GM23338 (cell line): ENCODE measurements around the gene TMEM178A. TPM values are rescaled to one million over a fixed set of nuclear protein-coding genes. Genes with fewer than 3 reads are reported as not detected.

Source experiments
- ATAC-seq: fragments of 200-7000 bp; cut with Tn5 transposase; 3 replicates; pipeline ENCODE4 v1.9.1; 2020
- DNase-seq: peaks from one replicate; pipeline ENCODE4 v3.0.0-alpha.2; 2015; ENCODE audit warnings: low spot score
- H2AFZ ChIP-seq: fragments of 200-600 bp; sonication (generic); 2 replicates; pipeline ENCODE4 v1.8.0; 2016; ENCODE audit warnings: antibody characterized with exemption, mild to moderate bottlenecking, moderate library complexity
- H3F3A ChIP-seq: fragments of 200-600 bp; sonication (generic); replicated peaks from 2 replicates; pipeline ENCODE4 v1.8.0; 2017; ENCODE audit warnings: antibody characterized with exemption, mixed run types, low read depth
- H3K27ac ChIP-seq: fragments of 200-600 bp; sonication (generic); 2 replicates; pipeline ENCODE4 v1.6.1; 2016; ENCODE audit warnings: low read depth
- H3K27me3 ChIP-seq: fragments of 200-600 bp; sonication (generic); 2 replicates; pipeline ENCODE4 v1.8.0; 2016; ENCODE audit warnings: mild to moderate bottlenecking, mixed run types, moderate library complexity; ENCODE audit not compliant: insufficient read depth
- H3K36me3 ChIP-seq: fragments of 200-600 bp; sonication (generic); 2 replicates; pipeline ENCODE4 v1.8.0; 2016; ENCODE audit warnings: mild to moderate bottlenecking; ENCODE audit not compliant: insufficient read depth
- H3K4me1 ChIP-seq: fragments of 200-600 bp; sonication (generic); 2 replicates; pipeline ENCODE4 v1.8.0; 2016; ENCODE audit warnings: mild to moderate bottlenecking, moderate library complexity; ENCODE audit not compliant: insufficient read depth
- H3K4me2 ChIP-seq: fragments of 200-600 bp; sonication (generic); 2 replicates; pipeline ENCODE4 v1.7.1; 2017; ENCODE audit warnings: mixed run types
- H3K4me3 ChIP-seq: fragments of 200-600 bp; sonication (generic); 2 replicates; pipeline ENCODE4 v1.6.1; 2016; ENCODE audit warnings: mixed run types
- H3K79me2 ChIP-seq: fragments of 200-600 bp; sonication (generic); replicated peaks from 2 replicates; pipeline ENCODE4 v1.8.0; 2017; ENCODE audit warnings: mild to moderate bottlenecking; ENCODE audit not compliant: insufficient read depth
- H3K9me2 ChIP-seq: fragments of 200-600 bp; sonication (generic); 2 replicates; pipeline ENCODE4 v1.8.0; 2017; ENCODE audit not compliant: insufficient read depth
- H4K20me1 ChIP-seq: fragments of 200-600 bp; sonication (generic); replicated peaks from 2 replicates; pipeline ENCODE4 v1.8.0; 2017; ENCODE audit warnings: mild to moderate bottlenecking; ENCODE audit not compliant: insufficient read depth
- H3K27ac Mint-ChIP-seq: 2 replicates; pipeline ENCODE4 v1.8.0; 2020; ENCODE audit warnings: inconsistent platforms, mild to moderate bottlenecking, moderate library complexity, mixed read lengths
- H3K27me3 Mint-ChIP-seq: 3 replicates; pipeline ENCODE4 v1.8.0; 2022; ENCODE audit warnings: low read depth, mild to moderate bottlenecking, moderate library complexity, mixed read lengths, inconsistent platforms; ENCODE audit not compliant: insufficient read depth, poor library complexity
- H3K36me3 Mint-ChIP-seq: 3 replicates; pipeline ENCODE4 v1.8.0; 2021; ENCODE audit warnings: low read depth, mild to moderate bottlenecking, inconsistent platforms, moderate library complexity, mixed read lengths
- H3K4me1 Mint-ChIP-seq: 3 replicates; pipeline ENCODE4 v1.8.0; 2020; ENCODE audit warnings: mild to moderate bottlenecking, inconsistent platforms, mixed read lengths
- H3K4me3 Mint-ChIP-seq: 3 replicates; pipeline ENCODE4 v1.8.0; 2021; ENCODE audit warnings: moderate library complexity, mild to moderate bottlenecking, inconsistent platforms, mixed read lengths
- H3K9me3 Mint-ChIP-seq: 3 replicates; pipeline ENCODE4 v1.8.0; 2020; ENCODE audit warnings: moderate library complexity, mild to moderate bottlenecking, inconsistent platforms, mixed read lengths
- CREB1 ChIP-seq: fragments of 250-450 bp; sonication (Bioruptor Pico); IDR thresholded peaks from 2 replicates; pipeline ENCODE4 v1.5.0; 2020; ENCODE audit warnings: low read depth, mild to moderate bottlenecking, moderate library complexity
- EZH2phosphoT487 ChIP-seq: fragments of 200-600 bp; sonication (generic); IDR thresholded peaks from one replicate; pipeline ENCODE4 v1.8.1; 2018; ENCODE audit warnings: antibody characterized with exemption; ENCODE audit not compliant: unreplicated experiment
- JUNB ChIP-seq: IDR thresholded peaks from one replicate; pipeline ENCODE4 v1.6.1; 2016; ENCODE audit warnings: antibody characterized with exemption; ENCODE audit not compliant: unreplicated experiment
- NANOG ChIP-seq: IDR thresholded peaks from 2 replicates; pipeline ENCODE4 v1.6.1; 2016; ENCODE audit warnings: antibody characterized with exemption, borderline replicate concordance
- POLR2AphosphoS5 ChIP-seq: IDR thresholded peaks from 2 replicates; pipeline ENCODE4 v1.6.1; 2016; ENCODE audit warnings: antibody characterized with exemption, low read depth
- STAT1 ChIP-seq: IDR thresholded peaks from one replicate; pipeline ENCODE4 v1.6.1; 2016; ENCODE audit warnings: antibody characterized with exemption; ENCODE audit not compliant: unreplicated experiment
- ZNF114 ChIP-seq: fragments of 250-450 bp; sonication (Bioruptor Pico); IDR thresholded peaks from 2 replicates; pipeline ENCODE4 v1.5.0; 2020; ENCODE audit warnings: mild to moderate bottlenecking, moderate library complexity
- ZNF331 ChIP-seq: fragments of 250-450 bp; sonication (Bioruptor Pico); IDR thresholded peaks from 2 replicates; pipeline ENCODE4 v1.5.0; 2020; ENCODE audit warnings: low read depth, mild to moderate bottlenecking, moderate library complexity
- polyA plus RNA-seq: library from polyadenylated mRNA; unstranded; fragments of >200 nt; fragmentation: Nextera tagmentation; extraction: Ambion mirVana; gene quantifications from 2 replicates; pipeline ENCODE4 v1.2.1, GENCODE V29; 2016
- total RNA-seq: library from RNA; depleted of rRNA; stranded (reverse); fragments of >200 nt; shearing (Covaris generic); gene quantifications from 2 replicates; pipeline ENCODE4 v1.2.3, GENCODE V29; 2014
- TF ChIP-seq, protein P1 (sequence below): IDR thresholded peaks from 2 replicates; pipeline ENCODE4 v1.6.1; 2016; ENCODE audit warnings: antibody characterized with exemption
- TF ChIP-seq, protein P2 (sequence below), 2 experiments: fragments of 200-600 bp in 1 of 2; sonication (generic) in 1 of 2; conservative IDR thresholded peaks; 2 replicates each; pipeline versions ENCODE4 v1.5.1 to v1.6.1; 2016 to 2017; ENCODE audit warnings: antibody characterized with exemption in 2 of 2, low read depth in 2 of 2, mild to moderate bottlenecking in 2 of 2, moderate library complexity in 1 of 2
- TF ChIP-seq, protein P3 (sequence below): fragments of 250-450 bp; sonication (Bioruptor Pico); IDR thresholded peaks from 2 replicates; pipeline ENCODE4 v1.5.0; 2020; ENCODE audit warnings: mild to moderate bottlenecking, moderate library complexity

The TMEM178A gene
- total and polyA plus RNA-seq, 2 experiments from 2014 or later = 10.3 to 12.3 TPM

DNA sequence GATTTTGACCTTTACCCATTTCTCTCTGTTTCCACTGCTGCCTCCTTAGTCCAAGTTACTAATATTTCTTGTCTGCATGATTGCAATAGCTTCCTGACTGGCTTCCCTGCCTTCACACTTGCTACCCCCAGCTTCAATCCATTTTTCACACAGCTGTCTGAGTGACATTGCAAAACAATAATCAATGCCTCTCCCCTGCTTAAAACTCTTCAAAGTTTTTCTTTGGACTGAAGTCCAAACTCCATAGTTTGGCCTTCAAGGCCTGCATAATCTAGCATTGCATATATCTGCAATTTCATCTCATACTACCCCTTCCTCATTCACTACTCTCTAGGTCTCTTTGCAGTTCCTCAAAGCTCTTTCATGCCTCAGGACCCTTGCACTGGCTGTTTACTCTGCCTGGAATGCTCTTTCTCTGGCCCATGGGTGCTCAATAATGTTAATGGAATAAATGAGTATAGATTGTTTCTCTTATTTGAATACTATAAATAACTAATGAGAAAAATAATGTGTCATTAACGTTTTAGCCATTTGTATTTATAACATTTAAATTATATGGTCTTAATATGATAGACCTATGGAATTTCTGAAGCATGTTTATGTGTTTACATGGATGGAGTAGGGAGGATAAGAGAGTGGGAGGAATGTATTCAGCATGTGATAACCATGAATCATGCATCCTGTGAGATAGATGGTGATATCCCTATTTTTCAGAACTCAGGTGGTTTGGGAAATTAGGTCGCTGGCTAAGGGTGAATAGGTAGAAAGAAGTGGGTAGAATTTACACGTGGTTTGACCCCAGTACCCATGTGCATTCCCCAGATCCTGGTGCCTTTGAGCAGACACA, 5.7 kb upstream of the TMEM178A start:
- H2AFZ ChIP-seq = no peak overlapping the region
- H3K9me2 ChIP-seq = no peaks in the 10 kb centered on the region
- H3F3A ChIP-seq = no peaks in the 10 kb centered on the region; the same call in 1 of the 2 replicates
- H4K20me1 ChIP-seq = no peaks in the 10 kb centered on the region
- peaks cover 16% of the 10 kb centered on the region for H3K27me3 ChIP-seq
- no peak overlapping the region for H3K4me3 Mint-ChIP-seq
- no peaks in the 10 kb centered on the region for H3K36me3 ChIP-seq
- TF ChIP-seq ZNF331 (no peak), CREB1 (CRISPR knock-in tag) (no peak), JUNB (no peak), POLR2AphosphoS5 (no peak)
- TF ChIP-seq, protein P1, sequence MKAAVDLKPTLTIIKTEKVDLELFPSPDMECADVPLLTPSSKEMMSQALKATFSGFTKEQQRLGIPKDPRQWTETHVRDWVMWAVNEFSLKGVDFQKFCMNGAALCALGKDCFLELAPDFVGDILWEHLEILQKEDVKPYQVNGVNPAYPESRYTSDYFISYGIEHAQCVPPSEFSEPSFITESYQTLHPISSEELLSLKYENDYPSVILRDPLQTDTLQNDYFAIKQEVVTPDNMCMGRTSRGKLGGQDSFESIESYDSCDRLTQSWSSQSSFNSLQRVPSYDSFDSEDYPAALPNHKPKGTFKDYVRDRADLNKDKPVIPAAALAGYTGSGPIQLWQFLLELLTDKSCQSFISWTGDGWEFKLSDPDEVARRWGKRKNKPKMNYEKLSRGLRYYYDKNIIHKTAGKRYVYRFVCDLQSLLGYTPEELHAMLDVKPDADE = no peak
- TF ChIP-seq, protein P2, sequence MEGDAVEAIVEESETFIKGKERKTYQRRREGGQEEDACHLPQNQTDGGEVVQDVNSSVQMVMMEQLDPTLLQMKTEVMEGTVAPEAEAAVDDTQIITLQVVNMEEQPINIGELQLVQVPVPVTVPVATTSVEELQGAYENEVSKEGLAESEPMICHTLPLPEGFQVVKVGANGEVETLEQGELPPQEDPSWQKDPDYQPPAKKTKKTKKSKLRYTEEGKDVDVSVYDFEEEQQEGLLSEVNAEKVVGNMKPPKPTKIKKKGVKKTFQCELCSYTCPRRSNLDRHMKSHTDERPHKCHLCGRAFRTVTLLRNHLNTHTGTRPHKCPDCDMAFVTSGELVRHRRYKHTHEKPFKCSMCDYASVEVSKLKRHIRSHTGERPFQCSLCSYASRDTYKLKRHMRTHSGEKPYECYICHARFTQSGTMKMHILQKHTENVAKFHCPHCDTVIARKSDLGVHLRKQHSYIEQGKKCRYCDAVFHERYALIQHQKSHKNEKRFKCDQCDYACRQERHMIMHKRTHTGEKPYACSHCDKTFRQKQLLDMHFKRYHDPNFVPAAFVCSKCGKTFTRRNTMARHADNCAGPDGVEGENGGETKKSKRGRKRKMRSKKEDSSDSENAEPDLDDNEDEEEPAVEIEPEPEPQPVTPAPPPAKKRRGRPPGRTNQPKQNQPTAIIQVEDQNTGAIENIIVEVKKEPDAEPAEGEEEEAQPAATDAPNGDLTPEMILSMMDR (conservative IDR thresholded peaks at IDR 0.05; ENCODE audit: low read depth in 2 of 2) = no peak
- peaks cover 25% of the 10 kb centered on the region for H3K4me1 Mint-ChIP-seq
- H3K79me2 ChIP-seq = no peaks in the 10 kb centered on the region
- H3K4me2 ChIP-seq = no peak overlapping the region
- peaks cover 15% of the 10 kb centered on the region for H3K4me1 ChIP-seq
- H3K4me3 ChIP-seq = no peak overlapping the region
- H3K27ac ChIP-seq = no peak overlapping the region
- peaks cover under 1% of the 10 kb centered on the region; the same call in 2 of the 3 replicates for H3K9me3 Mint-ChIP-seq
- no peaks in the 10 kb centered on the region for H3K36me3 Mint-ChIP-seq
- DNase-seq (no peak), ATAC-seq (no peak)
- no peak overlapping the region for H3K27ac Mint-ChIP-seq
- H3K27me3 Mint-ChIP-seq = peaks cover 10% of the 10 kb centered on the region

DNA sequence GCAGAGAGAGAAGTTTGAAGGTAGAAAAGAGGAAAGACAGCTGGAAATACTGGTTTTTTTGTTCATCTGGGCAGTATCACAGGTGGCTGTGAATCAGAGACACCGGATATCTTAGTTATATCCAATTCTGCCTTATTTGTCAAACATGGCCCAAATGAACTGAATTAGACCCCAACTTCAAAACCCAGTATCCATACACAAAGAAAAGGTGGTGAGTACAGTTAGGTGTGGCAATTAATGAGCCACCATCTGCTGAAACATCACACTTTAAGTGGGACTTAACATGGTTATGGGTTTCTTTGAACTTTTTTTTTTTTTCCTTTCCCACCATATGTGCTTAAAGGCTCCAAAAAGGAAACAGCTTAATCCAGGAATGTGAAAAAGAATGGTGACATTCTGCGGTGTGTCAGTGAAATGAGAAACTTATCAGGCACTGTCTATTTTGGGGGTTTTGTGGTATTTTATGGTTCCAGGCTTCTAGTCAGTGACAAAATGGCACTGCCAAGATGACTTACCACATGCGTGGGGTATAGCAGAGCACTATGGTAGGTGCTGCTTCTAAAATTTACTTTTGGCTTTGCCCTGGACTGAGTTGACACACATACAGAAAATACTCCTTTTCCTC, 5.0 kb upstream of the TMEM178A start:
- peaks cover 13% of the 10 kb centered on the region for H3K27me3 Mint-ChIP-seq
- Histone ChIP-seq H3K4me1 (peaks cover 15% of the 10 kb centered on the region), H4K20me1 (no peaks in the 10 kb centered on the region), H3K27me3 (peaks cover 20% of the 10 kb centered on the region), H3K27ac (no peak overlapping the region), H3K4me3 (no peak overlapping the region), H3K36me3 (no peaks in the 10 kb centered on the region), H3K4me2 (no peak overlapping the region), H2AFZ (no peak overlapping the region), H3F3A (no peaks in the 10 kb centered on the region; the same call in 1 of the 2 replicates), H3K9me2 (no peaks in the 10 kb centered on the region), H3K79me2 (no peaks in the 10 kb centered on the region)
- H3K4me1 Mint-ChIP-seq = peaks cover 25% of the 10 kb centered on the region
- no peak overlapping the region for H3K27ac Mint-ChIP-seq
- H3K36me3 Mint-ChIP-seq = no peaks in the 10 kb centered on the region
- H3K9me3 Mint-ChIP-seq = no peaks in the 10 kb centered on the region
- ATAC-seq (no peak), DNase-seq (no peak)
- H3K4me3 Mint-ChIP-seq = no peak overlapping the region
- TF ChIP-seq EZH2phosphoT487 = no peak
- TF ChIP-seq CREB1 (CRISPR knock-in tag) = no peak
- TF ChIP-seq, protein P3, sequence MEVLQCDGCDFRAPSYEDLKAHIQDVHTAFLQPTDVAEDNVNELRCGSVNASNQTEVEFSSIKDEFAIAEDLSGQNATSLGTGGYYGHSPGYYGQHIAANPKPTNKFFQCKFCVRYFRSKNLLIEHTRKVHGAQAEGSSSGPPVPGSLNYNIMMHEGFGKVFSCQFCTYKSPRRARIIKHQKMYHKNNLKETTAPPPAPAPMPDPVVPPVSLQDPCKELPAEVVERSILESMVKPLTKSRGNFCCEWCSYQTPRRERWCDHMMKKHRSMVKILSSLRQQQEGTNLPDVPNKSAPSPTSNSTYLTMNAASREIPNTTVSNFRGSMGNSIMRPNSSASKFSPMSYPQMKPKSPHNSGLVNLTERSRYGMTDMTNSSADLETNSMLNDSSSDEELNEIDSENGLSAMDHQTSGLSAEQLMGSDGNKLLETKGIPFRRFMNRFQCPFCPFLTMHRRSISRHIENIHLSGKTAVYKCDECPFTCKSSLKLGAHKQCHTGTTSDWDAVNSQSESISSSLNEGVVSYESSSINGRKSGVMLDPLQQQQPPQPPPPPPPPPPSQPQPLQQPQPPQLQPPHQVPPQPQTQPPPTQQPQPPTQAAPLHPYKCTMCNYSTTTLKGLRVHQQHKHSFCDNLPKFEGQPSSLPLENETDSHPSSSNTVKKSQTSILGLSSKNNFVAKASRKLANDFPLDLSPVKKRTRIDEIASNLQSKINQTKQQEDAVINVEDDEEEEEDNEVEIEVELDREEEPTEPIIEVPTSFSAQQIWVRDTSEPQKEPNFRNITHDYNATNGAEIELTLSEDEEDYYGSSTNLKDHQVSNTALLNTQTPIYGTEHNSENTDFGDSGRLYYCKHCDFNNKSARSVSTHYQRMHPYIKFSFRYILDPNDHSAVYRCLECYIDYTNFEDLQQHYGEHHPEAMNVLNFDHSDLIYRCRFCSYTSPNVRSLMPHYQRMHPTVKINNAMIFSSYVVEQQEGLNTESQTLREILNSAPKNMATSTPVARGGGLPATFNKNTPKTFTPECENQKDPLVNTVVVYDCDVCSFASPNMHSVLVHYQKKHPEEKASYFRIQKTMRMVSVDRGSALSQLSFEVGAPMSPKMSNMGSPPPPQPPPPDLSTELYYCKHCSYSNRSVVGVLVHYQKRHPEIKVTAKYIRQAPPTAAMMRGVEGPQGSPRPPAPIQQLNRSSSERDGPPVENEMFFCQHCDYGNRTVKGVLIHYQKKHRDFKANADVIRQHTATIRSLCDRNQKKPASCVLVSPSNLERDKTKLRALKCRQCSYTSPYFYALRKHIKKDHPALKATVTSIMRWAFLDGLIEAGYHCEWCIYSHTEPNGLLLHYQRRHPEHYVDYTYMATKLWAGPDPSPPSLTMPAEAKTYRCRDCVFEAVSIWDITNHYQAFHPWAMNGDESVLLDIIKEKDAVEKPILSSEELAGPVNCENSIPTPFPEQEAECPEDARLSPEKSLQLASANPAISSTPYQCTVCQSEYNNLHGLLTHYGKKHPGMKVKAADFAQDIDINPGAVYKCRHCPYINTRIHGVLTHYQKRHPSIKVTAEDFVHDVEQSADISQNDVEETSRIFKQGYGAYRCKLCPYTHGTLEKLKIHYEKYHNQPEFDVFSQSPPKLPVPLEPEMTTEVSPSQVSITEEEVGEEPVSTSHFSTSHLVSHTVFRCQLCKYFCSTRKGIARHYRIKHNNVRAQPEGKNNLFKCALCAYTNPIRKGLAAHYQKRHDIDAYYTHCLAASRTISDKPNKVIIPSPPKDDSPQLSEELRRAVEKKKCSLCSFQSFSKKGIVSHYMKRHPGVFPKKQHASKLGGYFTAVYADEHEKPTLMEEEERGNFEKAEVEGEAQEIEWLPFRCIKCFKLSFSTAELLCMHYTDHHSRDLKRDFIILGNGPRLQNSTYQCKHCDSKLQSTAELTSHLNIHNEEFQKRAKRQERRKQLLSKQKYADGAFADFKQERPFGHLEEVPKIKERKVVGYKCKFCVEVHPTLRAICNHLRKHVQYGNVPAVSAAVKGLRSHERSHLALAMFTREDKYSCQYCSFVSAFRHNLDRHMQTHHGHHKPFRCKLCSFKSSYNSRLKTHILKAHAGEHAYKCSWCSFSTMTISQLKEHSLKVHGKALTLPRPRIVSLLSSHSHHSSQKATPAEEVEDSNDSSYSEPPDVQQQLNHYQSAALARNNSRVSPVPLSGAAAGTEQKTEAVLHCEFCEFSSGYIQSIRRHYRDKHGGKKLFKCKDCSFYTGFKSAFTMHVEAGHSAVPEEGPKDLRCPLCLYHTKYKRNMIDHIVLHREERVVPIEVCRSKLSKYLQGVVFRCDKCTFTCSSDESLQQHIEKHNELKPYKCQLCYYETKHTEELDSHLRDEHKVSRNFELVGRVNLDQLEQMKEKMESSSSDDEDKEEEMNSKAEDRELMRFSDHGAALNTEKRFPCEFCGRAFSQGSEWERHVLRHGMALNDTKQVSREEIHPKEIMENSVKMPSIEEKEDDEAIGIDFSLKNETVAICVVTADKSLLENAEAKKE (CRISPR knock-in tag) = no peak
- no peak for TF ChIP-seq JUNB
- TF ChIP-seq ZNF114 (CRISPR knock-in tag) = no peak
- no peak for TF ChIP-seq NANOG
- no peak for TF ChIP-seq STAT1
- TF ChIP-seq ZNF331 = no peak
